GM18907 (cell line): Measurements from ENCODE around the gene CUX1.

Source experiments
- ATAC-seq: cut with Tn5 transposase; IDR thresholded peaks from one replicate; pipeline ENCODE4 v1.9.1; 2021; ENCODE audit warnings: mild to moderate bottlenecking, moderate library complexity; ENCODE audit not compliant: unreplicated experiment

The CUX1 gene

DNA sequence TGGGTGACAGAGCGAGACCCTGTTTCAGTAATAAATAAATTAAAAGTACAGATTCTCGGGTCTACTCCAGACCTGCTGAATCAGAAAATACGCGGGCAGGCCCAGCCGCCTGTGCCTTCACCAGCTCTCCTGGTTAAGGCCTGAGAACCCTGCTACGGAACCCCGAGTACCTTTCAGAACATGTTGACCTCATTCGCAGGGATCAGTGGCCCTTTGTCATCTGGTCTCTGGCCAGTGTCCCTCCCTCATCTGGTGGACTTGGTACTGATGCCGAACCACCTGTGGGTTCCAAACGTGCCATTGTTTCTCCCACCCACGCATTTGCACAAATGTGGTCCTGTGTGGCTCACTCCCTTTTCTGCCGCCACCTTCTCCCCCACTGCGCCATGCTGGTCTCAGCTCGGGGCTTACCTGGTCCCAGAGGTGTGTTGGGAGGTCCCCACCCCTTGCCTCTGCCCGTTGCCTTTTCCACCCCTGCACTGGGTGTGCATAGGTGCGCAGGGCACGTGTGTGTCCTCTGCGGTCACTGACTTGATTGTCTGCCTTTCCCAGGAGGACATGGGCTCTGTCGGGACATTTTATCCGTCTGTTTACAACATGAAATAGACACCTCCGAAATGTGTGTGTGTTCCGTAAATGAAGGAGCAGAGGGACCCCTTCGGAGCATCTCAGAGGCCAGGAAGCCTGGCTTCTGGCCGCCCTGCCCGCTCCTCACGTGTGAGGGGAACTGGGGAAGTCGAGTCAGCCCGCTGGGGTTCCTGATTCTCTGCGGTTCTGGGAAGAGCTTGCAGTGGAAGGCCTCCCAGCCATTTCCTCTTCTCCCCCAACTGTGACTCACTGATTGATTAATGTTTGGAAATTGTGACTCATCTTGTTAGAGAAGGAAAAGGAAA is 135.2 kb downstream of the CUX1 start:
- no peak for ATAC-seq

DNA sequence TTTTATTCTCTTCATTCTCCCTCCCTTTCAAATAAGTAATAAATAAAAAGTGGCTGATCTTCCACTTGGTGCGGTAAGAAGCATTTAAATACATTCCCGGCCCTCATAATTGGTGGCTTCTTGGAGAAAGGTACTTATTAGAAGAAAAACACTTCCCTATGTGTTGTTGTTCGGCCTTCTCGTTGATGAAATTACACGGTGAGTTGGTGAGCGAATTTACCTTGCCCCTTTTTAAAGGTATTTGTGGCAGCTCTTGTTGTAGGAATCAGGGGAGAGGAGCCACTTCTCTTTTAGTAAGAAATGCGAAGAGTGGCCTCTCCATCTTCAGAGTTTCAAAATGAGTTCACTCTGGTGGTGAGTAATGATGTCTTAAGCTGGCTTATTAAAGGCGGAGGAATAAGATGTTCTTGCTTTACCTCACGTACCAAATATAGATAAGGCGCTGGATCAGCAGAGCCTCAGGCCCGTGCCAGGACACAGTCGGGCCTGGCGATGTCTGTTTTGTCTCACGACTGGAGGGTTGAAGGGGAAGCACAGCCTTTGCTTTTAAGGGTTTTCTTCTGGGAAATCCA is 135.9 kb downstream of the CUX1 start:
- ATAC-seq, result no peak

DNA sequence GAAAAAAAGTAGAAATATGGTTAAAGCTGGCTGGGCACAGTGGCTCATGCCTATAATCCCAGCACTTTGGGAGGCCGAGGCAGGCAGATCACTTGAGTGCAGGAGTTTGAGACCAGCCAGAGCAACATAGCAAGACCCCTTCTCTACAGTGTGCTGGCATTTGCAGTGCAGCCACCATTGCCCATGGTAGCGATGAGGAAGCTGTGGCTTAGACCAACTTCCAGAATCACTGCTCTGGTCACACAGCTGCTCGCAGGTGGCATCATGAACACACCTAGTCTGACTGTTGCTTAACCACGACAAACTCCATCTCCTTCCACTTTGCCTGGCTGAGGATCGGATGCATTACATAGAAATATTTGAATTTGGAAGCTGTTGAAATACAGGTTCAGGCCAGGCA is 137.1 kb downstream of the CUX1 start:
- no peak for ATAC-seq

GRCh38 chr7:101956130-101956529 is 138.7 kb downstream of the CUX1 start:
- no peak for ATAC-seq

DNA sequence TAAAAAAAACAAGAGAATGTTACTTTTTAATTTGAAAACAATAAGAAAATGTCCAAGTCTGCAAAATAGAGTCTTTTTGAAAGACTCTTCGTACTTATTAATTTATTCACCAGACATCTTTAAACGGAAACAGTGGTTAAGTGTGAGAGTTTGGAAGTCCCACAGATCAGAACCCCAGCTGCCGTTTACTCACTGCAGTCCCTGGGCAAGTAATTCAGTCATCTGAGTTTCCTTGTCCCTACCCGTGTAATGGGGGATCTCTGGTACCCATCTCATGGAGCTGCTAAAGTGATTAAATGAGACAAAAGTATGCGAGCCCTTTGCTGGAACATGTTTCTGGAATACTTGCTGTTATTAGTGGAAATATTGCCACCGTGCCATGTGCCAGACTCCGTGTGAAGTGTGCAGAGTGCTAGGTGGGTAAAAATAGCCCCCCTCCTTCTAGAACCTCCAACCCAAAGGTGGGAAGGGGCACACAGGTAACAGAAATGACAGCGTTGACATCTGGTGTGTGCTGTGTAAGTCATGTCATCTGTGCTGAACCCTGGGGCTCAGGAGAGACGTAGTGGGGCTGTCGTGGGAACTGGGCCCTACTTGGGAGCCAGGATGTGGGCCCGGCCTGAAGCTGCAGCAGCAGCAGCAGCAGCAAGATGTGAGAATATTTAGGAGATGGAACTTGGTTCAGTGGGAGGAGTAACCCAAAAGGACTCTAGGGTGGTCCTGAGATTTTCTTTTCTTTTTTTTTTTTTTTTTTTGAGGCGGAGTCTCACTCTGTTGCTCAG is 140.5 kb downstream of the CUX1 start:
- ATAC-seq, result no peak

GRCh38 chr7:101959342-101959741 is 141.9 kb downstream of the CUX1 start:
- ATAC-seq, result no peak

- no peak for ATAC-seq
Observed at GRCh38 chr7:101959829-101960228, 142.4 kb downstream of the CUX1 start.

DNA sequence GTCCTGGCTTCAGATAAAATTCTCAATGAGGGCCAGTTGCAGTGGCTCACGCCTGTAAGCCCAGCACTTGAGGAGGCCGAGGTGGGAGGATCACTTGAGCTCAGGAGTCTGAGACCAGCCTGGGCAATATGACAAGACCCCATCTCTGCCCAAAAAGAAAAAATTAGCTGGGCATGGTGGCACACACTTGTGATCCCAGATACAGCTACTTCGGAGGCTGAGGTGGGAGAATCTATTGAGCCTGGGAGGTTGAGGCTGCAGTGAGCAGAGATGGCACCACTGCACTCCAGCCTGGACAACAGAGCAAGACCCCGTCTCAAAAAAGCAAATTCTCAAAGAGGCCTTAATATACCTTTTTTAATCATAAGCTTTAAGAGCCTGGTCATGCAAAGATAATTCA is 142.9 kb downstream of the CUX1 start:
- no peak for ATAC-seq

DNA sequence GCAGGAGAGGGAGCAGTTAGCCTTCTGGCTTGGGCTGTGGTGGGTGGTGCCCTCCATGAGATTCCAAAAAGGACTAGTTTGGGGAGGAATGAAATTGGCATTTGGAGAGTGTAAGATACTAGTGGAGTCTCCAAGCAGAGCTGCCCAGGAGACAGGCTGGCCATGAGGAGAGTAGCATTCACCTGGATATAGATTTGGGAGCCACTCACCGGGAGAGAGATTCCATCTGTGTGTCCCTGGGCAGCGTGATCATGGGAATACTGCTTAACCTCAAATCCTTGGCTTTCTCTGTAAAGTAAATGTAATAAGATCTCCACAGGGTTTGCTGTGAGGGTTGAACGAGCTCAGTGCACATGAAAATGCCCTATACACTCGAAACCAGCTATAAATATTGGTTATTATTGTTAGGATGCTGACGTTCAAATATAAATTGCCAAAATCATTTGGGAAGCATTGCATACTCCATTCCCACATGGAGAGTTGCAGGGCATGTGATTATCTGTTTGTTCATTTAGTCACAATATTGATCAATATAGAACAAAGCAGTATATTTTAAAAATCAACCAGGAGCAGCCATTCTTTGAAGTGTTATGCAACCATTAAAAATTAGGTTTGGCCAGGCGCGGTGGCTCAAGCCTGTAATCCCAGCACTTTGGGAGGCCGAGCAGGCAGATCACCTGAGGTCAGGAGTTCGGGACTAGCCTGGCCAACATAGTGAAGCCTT is 143.7 kb downstream of the CUX1 start:
- ATAC-seq, result no peak

DNA sequence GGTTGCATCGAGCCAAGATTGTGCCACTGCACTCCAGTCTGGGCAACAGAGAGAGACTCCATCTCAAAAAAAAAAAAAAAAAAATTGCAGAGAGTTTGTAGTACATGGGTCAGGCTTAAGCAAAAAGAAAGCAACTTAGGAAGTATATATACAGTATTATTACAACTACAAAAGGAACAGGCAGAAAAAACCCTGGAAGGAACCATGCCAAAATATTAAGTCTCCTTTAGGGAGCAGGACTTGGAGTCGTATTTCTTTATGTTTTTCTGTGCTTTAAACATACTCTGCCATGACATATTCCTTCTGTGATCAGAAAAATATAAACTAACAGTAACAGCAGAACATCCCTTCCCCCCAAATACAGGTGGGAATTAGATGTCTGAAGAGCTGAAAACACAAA is 144.4 kb downstream of the CUX1 start:
- no peak for ATAC-seq

DNA sequence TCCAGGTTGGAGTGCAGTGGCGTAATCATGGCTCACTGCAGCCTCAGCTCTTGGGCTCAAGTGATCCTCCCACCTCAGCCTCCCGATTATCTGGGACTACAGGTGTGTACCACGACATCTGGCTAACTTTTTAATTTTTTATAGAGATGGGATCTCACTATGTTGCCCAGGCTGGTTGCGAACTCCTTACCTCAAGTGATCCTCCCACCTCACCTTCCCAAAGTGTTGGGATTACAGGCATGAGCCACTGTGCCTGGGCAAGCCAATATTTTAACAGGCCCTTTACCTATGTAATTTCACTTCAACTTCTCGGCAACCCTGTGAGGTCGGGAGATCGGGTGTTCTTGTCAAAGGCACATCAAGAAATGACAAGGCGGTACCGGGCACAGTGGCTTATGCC is 146.3 kb downstream of the CUX1 start:
- no peak for ATAC-seq

GRCh38 chr7:101964680-101965452 is 147.4 kb downstream of the CUX1 start:
- ATAC-seq, result no peak

DNA sequence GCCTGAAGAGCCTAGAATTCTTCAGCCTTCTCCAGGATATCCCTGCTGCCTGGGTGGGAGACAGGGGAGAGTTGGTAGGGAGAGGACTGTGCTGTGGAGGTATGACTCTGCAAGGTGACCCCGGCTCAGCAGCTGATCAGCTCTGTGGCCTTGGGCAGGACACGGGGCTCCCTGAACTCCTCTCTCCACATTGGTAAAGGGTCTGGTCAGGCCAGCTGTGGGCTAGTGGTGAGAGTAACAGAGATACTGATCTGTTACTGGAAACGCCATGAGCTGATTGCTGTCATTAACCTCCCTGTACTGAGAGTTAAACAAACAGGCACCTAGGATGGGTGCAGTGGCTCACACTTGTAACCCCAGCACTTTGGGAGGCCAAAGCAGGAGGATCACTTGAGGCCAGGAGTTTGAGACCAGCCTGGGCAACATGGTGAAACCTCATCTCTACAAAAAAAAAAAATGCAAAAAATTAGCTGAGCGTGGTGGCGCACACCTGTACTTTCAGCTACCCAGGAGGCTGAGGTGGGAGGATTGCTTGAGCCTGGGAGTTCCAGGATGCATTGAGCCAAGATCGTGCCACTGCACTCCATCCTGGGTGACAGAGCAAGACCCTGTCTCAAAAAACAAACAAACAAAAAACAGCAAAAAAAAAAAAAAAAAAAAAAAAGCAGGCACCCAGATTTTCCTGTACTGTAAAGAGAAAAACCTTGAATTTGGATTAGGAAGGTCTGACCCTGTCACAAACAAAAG is 151.5 kb downstream of the CUX1 start:
- ATAC-seq, result no peak

GRCh38 chr7:101969997-101970585 is 152.7 kb downstream of the CUX1 start:
- ATAC-seq, result no peak

DNA sequence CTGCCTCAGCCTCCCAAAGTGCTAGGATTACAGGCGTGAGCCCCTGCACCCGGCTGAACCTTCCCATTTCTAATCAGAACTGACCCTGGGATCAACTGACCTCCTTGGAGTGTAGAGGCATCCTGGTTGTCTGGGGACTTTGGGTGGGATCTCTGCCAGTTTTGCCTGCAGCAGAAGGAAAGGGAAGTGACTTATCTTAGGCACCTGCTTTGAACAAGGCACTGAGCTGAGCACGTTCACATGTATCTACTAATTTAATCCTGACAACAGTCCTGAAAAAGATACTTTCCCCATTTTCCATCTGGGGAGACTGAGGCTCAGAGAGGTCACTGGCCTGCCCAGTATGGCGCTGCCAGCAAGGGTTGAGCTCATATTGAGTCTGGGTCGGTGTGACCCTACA is 153.4 kb downstream of the CUX1 start:
- ATAC-seq, result no peak

DNA sequence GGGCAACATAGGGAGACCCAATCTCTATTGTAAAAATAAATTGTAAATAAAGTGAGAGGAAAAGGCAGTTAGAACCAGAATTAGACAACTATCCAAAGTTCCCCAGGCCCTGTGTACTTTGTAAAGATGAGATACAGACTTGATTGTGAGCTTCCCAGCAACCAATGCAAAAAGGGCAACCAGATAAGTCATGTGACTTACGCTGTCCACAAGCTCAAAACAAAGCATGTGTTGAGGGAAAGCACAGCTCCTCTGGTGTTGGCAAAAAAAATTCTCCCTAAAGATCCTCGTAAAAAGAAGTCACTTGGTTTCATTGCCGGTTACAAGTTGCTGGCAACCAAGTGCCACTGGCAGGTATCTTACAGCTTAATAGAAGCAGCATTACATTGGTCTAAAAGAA is 154.0 kb downstream of the CUX1 start:
- ATAC-seq, result no peak

- ATAC-seq, result no peak
Observed at GRCh38 chr7:101972627-101973026, 155.2 kb downstream of the CUX1 start.

DNA sequence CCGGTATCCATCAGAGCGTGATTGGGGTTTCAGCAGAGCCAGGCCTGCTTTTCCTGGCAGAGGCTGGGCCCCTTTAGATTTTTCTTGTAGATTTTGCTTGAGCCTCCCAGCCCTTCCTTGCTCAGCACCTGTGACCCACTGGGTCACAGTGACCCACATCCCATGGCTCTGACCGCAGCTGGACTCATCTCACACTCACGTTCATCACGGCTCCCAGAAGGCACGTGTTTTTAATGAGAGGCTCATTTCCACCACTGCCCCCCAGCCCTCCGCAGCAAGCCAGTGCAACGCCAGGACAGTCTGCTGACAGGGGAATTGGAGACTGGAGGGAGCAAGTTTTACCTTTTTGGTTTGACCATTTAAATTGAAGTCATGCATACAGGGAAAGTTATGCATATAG is 155.7 kb downstream of the CUX1 start:
- no peak for ATAC-seq

DNA sequence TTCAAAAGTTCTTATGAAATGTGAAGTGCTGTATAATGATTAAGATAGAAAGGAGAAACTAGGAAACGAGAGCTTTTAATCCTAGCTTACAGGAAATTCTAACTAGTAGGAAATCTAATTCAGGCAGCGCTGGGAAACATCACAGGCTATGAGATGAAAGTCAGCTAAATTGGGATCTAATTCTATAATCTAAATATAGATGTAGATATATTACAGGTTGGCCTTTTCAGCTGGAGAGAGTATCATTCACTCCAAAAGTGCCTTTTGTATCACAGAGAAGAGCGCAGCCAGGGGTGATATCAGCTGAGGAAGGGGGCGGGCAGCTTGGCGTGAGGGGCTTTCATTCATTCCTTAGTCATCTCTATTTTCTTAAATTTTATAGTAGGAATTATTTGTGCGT is 157.0 kb downstream of the CUX1 start:
- ATAC-seq, result no peak
